HepG2 (cell line): ENCODE data around the gene SRF. TPM values are rescaled to one million over a fixed set of nuclear protein-coding genes. Genes with fewer than 3 reads are reported as not detected.
A peak's percentile ranks its signal among the peaks of the same experiment; 100 is the strongest.

Source experiments
- ASH2L ChIP-seq: fragments of 300-600, 200-600 bp; sonication (generic); IDR thresholded peaks from 2 replicates; pipeline ENCODE4 v1.7.0; 2017; ENCODE audit warnings: low read depth, mild to moderate bottlenecking, moderate library complexity, mixed read lengths, low read length; ENCODE audit not compliant: insufficient read length
- CEBPG ChIP-seq: IDR thresholded peaks from 2 replicates; pipeline ENCODE4 v1.6.1; 2016
- CREM ChIP-seq, 2 experiments: sonication (generic) in 1 of 2; formaldehyde crosslinking in 1 of 2; IDR thresholded peaks; 2 replicates each; pipeline versions ENCODE4 v1.4.0 to v1.6.1; 2016 to 2020; ENCODE audit warnings: antibody characterized with exemption in 1 of 2, mild to moderate bottlenecking in 1 of 2, missing genetic modification reagents in 1 of 2
- DPF2 ChIP-seq: sonication (generic); formaldehyde crosslinking; IDR thresholded peaks from 2 replicates; pipeline ENCODE4 v1.4.0; 2020; ENCODE audit warnings: mild to moderate bottlenecking, low read depth, missing genetic modification reagents, borderline replicate concordance
- ELF3 ChIP-seq: IDR thresholded peaks from 2 replicates; pipeline ENCODE4 v1.6.1; 2016; ENCODE audit warnings: missing genetic modification reagents, missing compliant biosample characterization
- FOSL2 ChIP-seq: sonication (generic); formaldehyde crosslinking; IDR thresholded peaks from 2 replicates; pipeline ENCODE4 v1.4.0; 2020; ENCODE audit warnings: missing genetic modification reagents
- HMG20B ChIP-seq: conservative IDR thresholded peaks from 2 replicates; pipeline ENCODE4 v1.6.1; 2016; ENCODE audit warnings: missing genetic modification reagents, missing compliant biosample characterization
- KMT2B ChIP-seq: IDR thresholded peaks from 2 replicates; pipeline ENCODE4 v1.6.1; 2016; ENCODE audit warnings: missing genetic modification reagents, missing compliant biosample characterization
- MIER2 ChIP-seq: IDR thresholded peaks from 2 replicates; pipeline ENCODE4 v1.6.1; 2016; ENCODE audit warnings: missing biosample characterization, missing genetic modification reagents
- MIXL1 ChIP-seq: IDR thresholded peaks from 2 replicates; pipeline ENCODE4 v1.6.1; 2016
- RBAK ChIP-seq: sonication (generic); formaldehyde crosslinking; IDR thresholded peaks from 2 replicates; pipeline ENCODE4 v1.5.1; 2020; ENCODE audit warnings: mild to moderate bottlenecking, missing genetic modification reagents
- RCOR2 ChIP-seq: IDR thresholded peaks from 2 replicates; pipeline ENCODE4 v1.6.1; 2016; ENCODE audit warnings: missing biosample characterization, missing genetic modification reagents
- RNF219 ChIP-seq: sonication (generic); formaldehyde crosslinking; IDR thresholded peaks from 2 replicates; pipeline ENCODE4 v1.5.0; 2020; ENCODE audit warnings: mild to moderate bottlenecking, missing genetic modification reagents
- SALL1 ChIP-seq: sonication (generic); formaldehyde crosslinking; IDR thresholded peaks from 2 replicates; pipeline ENCODE4 v1.8.0; 2022; ENCODE audit warnings: mild to moderate bottlenecking, missing genetic modification reagents
- TCF7L2 ChIP-seq: IDR thresholded peaks from 2 replicates; pipeline ENCODE4 v1.6.1; 2011; ENCODE audit warnings: mild to moderate bottlenecking, low read depth, low read length, moderate library complexity
- ZBTB7A ChIP-seq: sonication (generic); formaldehyde crosslinking; IDR thresholded peaks from 2 replicates; pipeline ENCODE4 v1.8.0; 2022; ENCODE audit warnings: mild to moderate bottlenecking, missing genetic modification reagents
- ZFP36 ChIP-seq: fragments of 150-350 bp; IDR thresholded peaks from 2 replicates; pipeline ENCODE4 v1.6.1; 2018; ENCODE audit warnings: borderline replicate concordance, low read length, low read depth; ENCODE audit not compliant: partially characterized antibody
- ZNF296 ChIP-seq: sonication (generic); formaldehyde crosslinking; conservative IDR thresholded peaks from 2 replicates; pipeline ENCODE4 v1.5.0; 2020; ENCODE audit warnings: mild to moderate bottlenecking, missing genetic modification reagents
- ZNF446 ChIP-seq: sonication (generic); formaldehyde crosslinking; IDR thresholded peaks from 2 replicates; pipeline ENCODE4 v1.5.0; 2020; ENCODE audit warnings: mild to moderate bottlenecking, missing genetic modification reagents
- ZNF468 ChIP-seq: sonication (generic); formaldehyde crosslinking; IDR thresholded peaks from 2 replicates; pipeline ENCODE4 v1.8.0; 2022; ENCODE audit warnings: mild to moderate bottlenecking, moderate library complexity, missing genetic modification reagents
- ZNF549 ChIP-seq: sonication (generic); formaldehyde crosslinking; IDR thresholded peaks from 2 replicates; pipeline ENCODE4 v1.5.0; 2020; ENCODE audit warnings: missing genetic modification reagents
- ZNF652 ChIP-seq: IDR thresholded peaks from 2 replicates; pipeline ENCODE4 v1.6.1; 2016; ENCODE audit warnings: low read depth, borderline replicate concordance
- ZNF710 ChIP-seq: sonication (generic); formaldehyde crosslinking; IDR thresholded peaks from 2 replicates; pipeline ENCODE4 v1.5.0; 2020; ENCODE audit warnings: mild to moderate bottlenecking, missing genetic modification reagents, borderline replicate concordance
- ZNF766 ChIP-seq: sonication (generic); formaldehyde crosslinking; IDR thresholded peaks from 2 replicates; pipeline ENCODE4 v1.5.0; 2020; ENCODE audit warnings: missing genetic modification reagents, borderline replicate concordance
- polyA plus RNA-seq, 8 experiments: library from polyadenylated mRNA; depleted of rRNA in 3 of 8; stranded (reverse) in 7 of 8; unstranded in 1 of 8; fragments of >200 nt; fragmentation: Illumina TruSeq in 4 of 8; extraction: Trizol in 4 of 8; gene quantifications; 2 replicates each; pipeline versions ENCODE4 v1.2.1 to v1.2.3, GENCODE V29; 2011 to 2016; ENCODE audit warnings: low read depth in 4 of 8, missing spikeins in 1 of 8, mixed read lengths in 1 of 8; ENCODE audit not compliant: insufficient read depth in 1 of 8
- total RNA-seq, 5 experiments: library from RNA; depleted of rRNA; stranded (reverse); fragments of >200 nt; fragmentation: Illumina TruSeq; extraction: Trizol; gene quantifications; 2 replicates each; pipeline ENCODE4 v1.2.3, GENCODE V29; 2016; ENCODE audit warnings: low read depth in 1 of 5
- TF ChIP-seq, protein P1 (sequence below): sonication (generic); formaldehyde crosslinking; IDR thresholded peaks from 2 replicates; pipeline ENCODE4 v1.4.0; 2020; ENCODE audit warnings: missing genetic modification reagents

The SRF gene
- total and polyA plus RNA-seq, 2 of the 13 experiments (the other 11 are each of a cell fraction or from before 2014, with no cell fraction given) = 25.5 to 44.1 TPM

DNA sequence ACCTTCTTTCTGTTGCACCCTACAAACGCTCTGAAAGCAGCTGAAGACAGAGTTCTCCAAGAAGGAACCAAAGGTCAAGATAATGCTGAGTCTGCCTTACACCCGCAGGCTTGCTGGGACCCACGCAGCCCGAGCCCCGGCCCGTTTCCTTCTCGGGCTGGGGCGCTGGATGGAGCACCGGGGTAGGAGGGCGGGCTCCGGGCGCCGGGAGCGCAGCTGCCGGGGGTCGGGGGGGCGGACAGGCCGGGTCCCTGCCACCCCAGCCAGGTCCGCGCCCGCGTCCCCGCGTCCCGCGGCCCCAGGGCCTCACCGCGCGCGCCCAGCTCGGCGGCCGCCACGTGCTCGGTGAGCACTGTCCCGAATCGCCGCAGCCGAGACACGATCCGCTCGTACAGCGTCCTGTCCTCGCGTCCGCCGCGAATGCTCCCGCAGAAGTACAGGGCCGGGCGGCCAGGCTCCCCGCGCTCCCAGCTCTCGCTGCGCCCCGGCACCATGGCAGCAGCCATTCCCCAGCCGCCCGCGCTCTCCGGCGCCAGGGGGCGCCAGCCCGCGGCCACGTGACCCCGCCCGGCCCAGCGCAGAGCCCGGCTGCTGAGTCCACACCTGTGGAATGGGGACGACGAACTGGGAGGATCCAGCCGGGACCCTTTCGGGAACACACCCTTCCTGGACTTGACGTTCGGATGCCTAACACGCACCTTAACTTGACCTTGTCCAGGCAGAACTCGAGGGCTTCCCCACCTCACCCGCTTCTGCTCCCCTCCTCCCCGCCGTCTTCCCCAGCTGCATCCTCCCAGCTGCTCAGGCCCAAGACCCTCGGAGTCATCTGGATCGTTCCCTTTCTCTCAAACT, 58.1 kb downstream of the SRF start, which contains the start of gene DNPH1 (continued):
- TF ChIP-seq RNF219 (CRISPR knock-in tag) = no peak; the same call in 1 of the 2 replicates
- TF ChIP-seq RBAK (CRISPR knock-in tag) = 0 out of 2 replicates have a peak, but pooled peaks have one; percentile 14
- TF ChIP-seq ELF3 (CRISPR knock-in tag) = peak; percentile 73; the same call in 1 of the 2 replicates
- 0 out of 2 replicates have a peak, but pooled peaks have one; percentile 24 for TF ChIP-seq MIXL1 (CRISPR knock-in tag)
- TF ChIP-seq, protein P1, sequence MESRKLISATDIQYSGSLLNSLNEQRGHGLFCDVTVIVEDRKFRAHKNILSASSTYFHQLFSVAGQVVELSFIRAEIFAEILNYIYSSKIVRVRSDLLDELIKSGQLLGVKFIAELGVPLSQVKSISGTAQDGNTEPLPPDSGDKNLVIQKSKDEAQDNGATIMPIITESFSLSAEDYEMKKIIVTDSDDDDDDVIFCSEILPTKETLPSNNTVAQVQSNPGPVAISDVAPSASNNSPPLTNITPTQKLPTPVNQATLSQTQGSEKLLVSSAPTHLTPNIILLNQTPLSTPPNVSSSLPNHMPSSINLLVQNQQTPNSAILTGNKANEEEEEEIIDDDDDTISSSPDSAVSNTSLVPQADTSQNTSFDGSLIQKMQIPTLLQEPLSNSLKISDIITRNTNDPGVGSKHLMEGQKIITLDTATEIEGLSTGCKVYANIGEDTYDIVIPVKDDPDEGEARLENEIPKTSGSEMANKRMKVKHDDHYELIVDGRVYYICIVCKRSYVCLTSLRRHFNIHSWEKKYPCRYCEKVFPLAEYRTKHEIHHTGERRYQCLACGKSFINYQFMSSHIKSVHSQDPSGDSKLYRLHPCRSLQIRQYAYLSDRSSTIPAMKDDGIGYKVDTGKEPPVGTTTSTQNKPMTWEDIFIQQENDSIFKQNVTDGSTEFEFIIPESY (CRISPR knock-in tag) = peak; percentile 76; the same call in 1 of the 2 replicates
- no peak for TF ChIP-seq ZNF296 (CRISPR knock-in tag)
- peak; percentile 94; the same call in 1 of the 2 replicates for TF ChIP-seq ZNF468 (CRISPR knock-in tag)
- TF ChIP-seq ZNF446 (CRISPR knock-in tag) = peak; percentile 97
- TF ChIP-seq ZNF710 (CRISPR knock-in tag) = peak; percentile 57; the same call in 1 of the 2 replicates
- TF ChIP-seq CREM (IDR thresholded peaks at IDR 0.05) = no peak
- no peak for TF ChIP-seq CREM (CRISPR knock-in tag; IDR thresholded peaks at IDR 0.05)
- peak; percentile 30; the same call in 1 of the 2 replicates for TF ChIP-seq ZBTB7A (CRISPR knock-in tag)
- TF ChIP-seq CEBPG (CRISPR knock-in tag) = 0 out of 2 replicates have a peak, but pooled peaks have one; percentile 3
- no peak for TF ChIP-seq DPF2 (CRISPR knock-in tag)
- TF ChIP-seq FOSL2 (CRISPR knock-in tag) = peak; percentile 41; the same call in 1 of the 2 replicates
- peak; percentile 98 for TF ChIP-seq ZNF766 (CRISPR knock-in tag)
- TF ChIP-seq ZNF652 = no peak
- no peak for TF ChIP-seq TCF7L2
- TF ChIP-seq MIER2 (CRISPR knock-in tag) = peak; percentile 16; the same call in 1 of the 2 replicates
- TF ChIP-seq ZFP36 = no peak
- peak; percentile 53 for TF ChIP-seq ASH2L
- peak; percentile 66; the same call in 1 of the 2 replicates for TF ChIP-seq KMT2B (CRISPR knock-in tag)
- TF ChIP-seq RCOR2 (CRISPR knock-in tag) = peak; percentile 39; the same call in 1 of the 2 replicates
- no peak for TF ChIP-seq HMG20B
- TF ChIP-seq SALL1 (CRISPR knock-in tag) = peak; percentile 93
- TF ChIP-seq ZNF549 (CRISPR knock-in tag) = peak; percentile 90
